WTC11 (cell line): ENCODE data around the gene SGIP1.

Experiments used
- NFYB ChIP-seq: sonication (generic); formaldehyde crosslinking; conservative IDR thresholded peaks from 2 replicates; pipeline ENCODE4 v1.8.0; 2022; ENCODE audit warnings: low read depth, missing genetic modification reagents
- SP1 ChIP-seq: sonication (generic); formaldehyde crosslinking; conservative IDR thresholded peaks from 2 replicates; pipeline ENCODE4 v1.8.1; 2022; ENCODE audit warnings: missing genetic modification reagents
- TCF7 ChIP-seq: sonication (generic); formaldehyde crosslinking; IDR thresholded peaks from 2 replicates; pipeline ENCODE4 v1.8.0; 2022; ENCODE audit warnings: mild to moderate bottlenecking, low read depth, missing genetic modification reagents, moderate library complexity
- TEAD4 ChIP-seq: sonication (generic); formaldehyde crosslinking; IDR thresholded peaks from 2 replicates; pipeline ENCODE4 v1.8.0; 2022; ENCODE audit warnings: mild to moderate bottlenecking, missing genetic modification reagents
- TF ChIP-seq, protein P1 (sequence below): sonication (generic); formaldehyde crosslinking; conservative IDR thresholded peaks from 2 replicates; pipeline ENCODE4 v1.8.1; 2022; ENCODE audit warnings: mild to moderate bottlenecking, missing genetic modification reagents
- TF ChIP-seq, protein P2 (sequence below): fragments of 200-600 bp; IDR thresholded peaks from 2 replicates; pipeline ENCODE4 v1.8.0; 2022; ENCODE audit warnings: antibody characterized with exemption

DNA sequence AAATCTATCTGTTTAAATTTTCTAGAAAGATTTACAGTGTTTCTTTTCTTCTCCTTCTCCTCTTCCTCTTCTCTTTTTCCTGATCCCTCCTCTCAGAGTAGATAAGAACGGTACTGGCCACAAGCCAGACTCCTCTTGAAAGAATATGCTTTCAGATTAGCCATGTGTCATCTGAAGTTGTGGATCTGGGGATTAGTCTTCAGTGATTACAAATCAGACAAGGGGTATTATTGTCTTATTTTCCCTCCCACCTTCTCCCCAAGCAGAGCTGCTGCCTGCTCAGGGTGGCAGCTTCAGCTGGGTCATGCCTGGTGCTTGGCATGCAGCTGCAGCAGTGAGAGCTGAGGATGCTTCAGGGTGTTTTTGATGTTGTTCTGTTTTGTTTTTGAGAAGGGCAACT lies 42.7 kb downstream of the SGIP1 start:
- TF ChIP-seq TCF7: no peak
- TF ChIP-seq, protein P1, sequence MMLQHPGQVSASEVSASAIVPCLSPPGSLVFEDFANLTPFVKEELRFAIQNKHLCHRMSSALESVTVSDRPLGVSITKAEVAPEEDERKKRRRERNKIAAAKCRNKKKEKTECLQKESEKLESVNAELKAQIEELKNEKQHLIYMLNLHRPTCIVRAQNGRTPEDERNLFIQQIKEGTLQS (CRISPR knock-in tag): no peak
- TF ChIP-seq, protein P2, sequence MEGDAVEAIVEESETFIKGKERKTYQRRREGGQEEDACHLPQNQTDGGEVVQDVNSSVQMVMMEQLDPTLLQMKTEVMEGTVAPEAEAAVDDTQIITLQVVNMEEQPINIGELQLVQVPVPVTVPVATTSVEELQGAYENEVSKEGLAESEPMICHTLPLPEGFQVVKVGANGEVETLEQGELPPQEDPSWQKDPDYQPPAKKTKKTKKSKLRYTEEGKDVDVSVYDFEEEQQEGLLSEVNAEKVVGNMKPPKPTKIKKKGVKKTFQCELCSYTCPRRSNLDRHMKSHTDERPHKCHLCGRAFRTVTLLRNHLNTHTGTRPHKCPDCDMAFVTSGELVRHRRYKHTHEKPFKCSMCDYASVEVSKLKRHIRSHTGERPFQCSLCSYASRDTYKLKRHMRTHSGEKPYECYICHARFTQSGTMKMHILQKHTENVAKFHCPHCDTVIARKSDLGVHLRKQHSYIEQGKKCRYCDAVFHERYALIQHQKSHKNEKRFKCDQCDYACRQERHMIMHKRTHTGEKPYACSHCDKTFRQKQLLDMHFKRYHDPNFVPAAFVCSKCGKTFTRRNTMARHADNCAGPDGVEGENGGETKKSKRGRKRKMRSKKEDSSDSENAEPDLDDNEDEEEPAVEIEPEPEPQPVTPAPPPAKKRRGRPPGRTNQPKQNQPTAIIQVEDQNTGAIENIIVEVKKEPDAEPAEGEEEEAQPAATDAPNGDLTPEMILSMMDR: no peak
- TF ChIP-seq SP1 (CRISPR knock-in tag): no peak
- TF ChIP-seq NFYB (CRISPR knock-in tag): no peak
- no peak for TF ChIP-seq TEAD4
